PC-3 (cell line): ENCODE measurements around the gene POLR2H.

ENCODE experiments used
- CTCF ChIP-seq: fragments of 300-600 bp; sonication (generic); conservative IDR thresholded peaks from 2 replicates; pipeline ENCODE4 v1.5.1; 2017; ENCODE audit warnings: antibody characterized with exemption, low read depth, mild to moderate bottlenecking, low read length
- EZH2 ChIP-seq: fragments of 300-600 bp; sonication (generic); IDR thresholded peaks from one replicate; pipeline ENCODE4 v1.6.1; 2017; ENCODE audit warnings: antibody characterized with exemption, mild to moderate bottlenecking, low read length; ENCODE audit not compliant: unreplicated experiment

- TF ChIP-seq CTCF (no peak), EZH2 (no peak)
Observed at GRCh38 chr3:184335661-184336546, 25.6 kb upstream of the POLR2H start.
